LNCaP clone FGC (cell line): ENCODE data around the gene TRPC4AP.
A peak's percentile ranks its signal among the peaks of the same experiment; 100 is the strongest.
"Not testable (repeated sequence)": the region's sequence is repeated elsewhere in the genome, so short reads cannot be mapped to it uniquely, and the experiment has no call there.

Experiments
- DNase-seq: peaks from one replicate; pipeline ENCODE4 v3.0.0-alpha.2; 2011; ENCODE audit warnings: low read depth
- H3K4me3 ChIP-seq: 2 replicates; pipeline ENCODE4 v1.5.1; 2011; ENCODE audit warnings: mild to moderate bottlenecking, low read depth, low read length, control low read depth
- CTCF ChIP-seq: IDR thresholded peaks from 2 replicates; pipeline ENCODE4 v1.5.1; 2012; ENCODE audit warnings: mild to moderate bottlenecking; ENCODE audit not compliant: control insufficient read depth, insufficient read depth; ENCODE audit errors: extremely low read depth

Gene TRPC4AP

GRCh38 chr20:35087791-35088190, 4.8 kb downstream of the TRPC4AP start:
- TF ChIP-seq CTCF, result no peak
- no peak overlapping the region for H3K4me3 ChIP-seq
- DNase-seq, result no peak

- H3K4me3 ChIP-seq, result no peak overlapping the region
- DNase-seq, result no peak
- no peak for TF ChIP-seq CTCF
Measured at GRCh38 chr20:35087355-35087754, 5.3 kb downstream of the TRPC4AP start.

GRCh38 chr20:35085477-35086225, 7.0 kb downstream of the TRPC4AP start:
- DNase-seq, result no peak
- H3K4me3 ChIP-seq, result 0 out of 2 replicates have a peak overlapping the region, but pooled peaks have one; percentile 3
- no peak for TF ChIP-seq CTCF

GRCh38 chr20:35084998-35085397, 7.6 kb downstream of the TRPC4AP start:
- TF ChIP-seq CTCF, result no peak
- DNase-seq, result no peak
- peak overlapping the region; percentile 3; the same call in 1 of the 2 replicates for H3K4me3 ChIP-seq

GRCh38 chr20:35080348-35080642, 12.3 kb downstream of the TRPC4AP start:
- H3K4me3 ChIP-seq, DNase-seq: not testable (repeated sequence)

- H3K4me3 ChIP-seq, result no peak overlapping the region
- TF ChIP-seq CTCF, result no peak
- DNase-seq, result no peak
Measured at GRCh38 chr20:35079472-35080347, 12.9 kb downstream of the TRPC4AP start.

- DNase-seq, result no peak
- no peak for TF ChIP-seq CTCF
- H3K4me3 ChIP-seq, result no peak overlapping the region
Measured at GRCh38 chr20:35077872-35078271, 14.7 kb downstream of the TRPC4AP start.
